ENCODE measurements around the gene CLASP1. TPM values are rescaled to one million over a fixed set of nuclear protein-coding genes. Genes with fewer than 3 reads are reported as not detected.

CLASP1 gene
- polyA plus RNA-seq, 1 donor (not counting 4 experiments of a cell fraction or from before 2014, with no cell fraction given), result 16.7 TPM

GRCh38 chr2:121348128-121348740 lies 301.0 kb downstream of the CLASP1 start:
- peaks cover 38 to 47% of the 10 kb centered on the region in 2 experiments for H3K36me3 ChIP-seq (ENCODE audit: control insufficient read depth in 2 of 2, extremely low read depth in 1 of 2, insufficient read depth in 2 of 2, low read length in 2 of 2)
- no peak overlapping the region for H3K4me3 ChIP-seq (ENCODE audit: control insufficient read depth in 2 of 3, extremely low read depth in 1 of 3, insufficient read depth in 2 of 3, low read depth in 1 of 3, low read length in 3 of 3)
- no peak overlapping the region for H2AFZ ChIP-seq (ENCODE audit: control insufficient read depth, low read length)
- dilution Hi-C loops (cut with MboI; ENCODE audit: extremely low pct_ligation_motif_present, low sequenced_read_pairs), result no loop called here
- H3K9ac ChIP-seq (ENCODE audit: control insufficient read depth, extremely low read depth, insufficient read depth, low read length), result no peak overlapping the region
- H4K20me1 ChIP-seq (ENCODE audit: control insufficient read depth, extremely low read depth, insufficient read depth, low read length), result no peaks in the 10 kb centered on the region
- DNase-seq (ENCODE audit: low read depth, low spot score) (no peak), FAIRE-seq (no peak)
- H3K27me3 ChIP-seq (ENCODE audit: control insufficient read depth, extremely low read depth, insufficient read depth, low read length), result no peaks in the 10 kb centered on the region
- no peak overlapping the region for H3K27ac ChIP-seq (ENCODE audit: control insufficient read depth, insufficient read depth, low read length)
- H3K9me1 ChIP-seq (ENCODE audit: control insufficient read depth, extremely low read depth, insufficient read depth, low read length), result no peaks in the 10 kb centered on the region
- H3K4me1 ChIP-seq (ENCODE audit: control insufficient read depth, extremely low read depth, insufficient read depth, low read length), result no peaks in the 10 kb centered on the region
- H3K9me3 ChIP-seq (ENCODE audit: control insufficient read depth, low read depth, low read length), result no peaks in the 10 kb centered on the region
- TF ChIP-seq EZH2 (IDR thresholded peaks at IDR 0.05; ENCODE audit: low read length) (no peak), CTCF (optimal IDR thresholded peaks at IDR 0.05 in 1 of 3, IDR thresholded peaks at IDR 0.05 in 1 of 3, conservative IDR thresholded peaks at IDR 0.05 in 1 of 3; ENCODE audit: extremely low read depth in 1 of 3, insufficient read depth in 2 of 3, low read length in 3 of 3) (no peak)
- no peaks in the 10 kb centered on the region for H3K79me2 ChIP-seq (ENCODE audit: control insufficient read depth, insufficient read depth, low read length)
- H3K4me2 ChIP-seq (ENCODE audit: control insufficient read depth, extremely low read depth, insufficient read depth, low read depth, low read length), result no peak overlapping the region

- TF ChIP-seq EZH2 (IDR thresholded peaks at IDR 0.05; ENCODE audit: low read length) (no peak), CTCF (optimal IDR thresholded peaks at IDR 0.05 in 1 of 3, IDR thresholded peaks at IDR 0.05 in 1 of 3, conservative IDR thresholded peaks at IDR 0.05 in 1 of 3; ENCODE audit: extremely low read depth in 1 of 3, insufficient read depth in 2 of 3, low read length in 3 of 3) (no peak)
- FAIRE-seq (no peak), DNase-seq (ENCODE audit: low read depth, low spot score) (no peak)
- Histone ChIP-seq H3K4me2 (ENCODE audit: control insufficient read depth, extremely low read depth, insufficient read depth, low read depth, low read length) (no peak overlapping the region), H4K20me1 (ENCODE audit: control insufficient read depth, extremely low read depth, insufficient read depth, low read length) (no peaks in the 10 kb centered on the region), H3K9me1 (ENCODE audit: control insufficient read depth, extremely low read depth, insufficient read depth, low read length) (no peaks in the 10 kb centered on the region), H3K79me2 (ENCODE audit: control insufficient read depth, insufficient read depth, low read length) (no peaks in the 10 kb centered on the region), H3K4me1 (ENCODE audit: control insufficient read depth, extremely low read depth, insufficient read depth, low read length) (no peaks in the 10 kb centered on the region), H2AFZ (ENCODE audit: control insufficient read depth, low read length) (no peak overlapping the region), H3K27me3 (ENCODE audit: control insufficient read depth, extremely low read depth, insufficient read depth, low read length) (no peaks in the 10 kb centered on the region), H3K36me3 (ENCODE audit: control insufficient read depth in 2 of 2, extremely low read depth in 1 of 2, insufficient read depth in 2 of 2, low read length in 2 of 2) (peaks cover 35 to 44% of the 10 kb centered on the region in 2 experiments), H3K4me3 (ENCODE audit: control insufficient read depth in 2 of 3, extremely low read depth in 1 of 3, insufficient read depth in 2 of 3, low read depth in 1 of 3, low read length in 3 of 3) (no peak overlapping the region), H3K9me3 (ENCODE audit: control insufficient read depth, low read depth, low read length) (no peaks in the 10 kb centered on the region), H3K9ac (ENCODE audit: control insufficient read depth, extremely low read depth, insufficient read depth, low read length) (no peak overlapping the region), H3K27ac (ENCODE audit: control insufficient read depth, insufficient read depth, low read length) (no peak overlapping the region)
- dilution Hi-C loops (cut with MboI; ENCODE audit: extremely low pct_ligation_motif_present, low sequenced_read_pairs), result no loop called here
Measured at GRCh38 chr2:121346859-121347258, 302.4 kb downstream of the CLASP1 start.

Data from keratinocyte (primary cell).